Measurements from ENCODE around the gene ZNF335. TPM values are rescaled to one million over a fixed set of nuclear protein-coding genes. Genes with fewer than 3 reads are reported as not detected.

The ZNF335 gene
- total RNA-seq, 1 experiment from 2014 or later, result 26.9 TPM

DNA sequence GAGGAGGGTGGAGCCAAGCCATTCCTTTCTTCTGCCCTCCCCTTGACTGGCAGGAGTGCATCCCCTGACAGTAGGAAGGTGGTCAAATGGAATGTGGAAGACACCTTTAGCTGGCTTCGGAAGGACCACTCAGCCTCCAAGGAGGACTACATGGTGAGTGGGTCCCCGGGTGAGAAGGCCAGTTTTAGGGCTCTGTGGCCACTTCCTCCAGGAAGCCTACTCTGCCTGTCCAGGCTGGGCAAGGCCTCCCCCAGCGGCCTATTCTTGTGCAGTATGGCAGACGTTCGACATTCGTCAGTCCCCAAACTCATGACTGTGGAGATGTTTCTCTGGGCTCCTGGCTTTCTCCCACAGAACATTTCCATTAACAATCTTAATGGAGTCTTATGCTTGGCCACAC is 28.4 kb downstream of the ZNF335 start:
- Mint-ChIP-seq H3K27me3 (ENCODE audit: insufficient read depth, unreplicated experiment) (no peaks in the 10 kb centered on the region), H3K9me3 (ENCODE audit: unreplicated experiment) (no peaks in the 10 kb centered on the region), H3K27ac (ENCODE audit: low read depth, unreplicated experiment) (peak overlapping the region; percentile 85), H3K36me3 (ENCODE audit: insufficient read depth, unreplicated experiment) (peaks cover 75% of the 10 kb centered on the region), H3K4me1 (ENCODE audit: insufficient read depth, unreplicated experiment) (peaks cover 24% of the 10 kb centered on the region), H3K4me3 (ENCODE audit: unreplicated experiment) (peak overlapping the region; percentile 55)
- BruUV-seq (replicated peaks), result no TSS peak
- TF ChIP-seq, protein P1, sequence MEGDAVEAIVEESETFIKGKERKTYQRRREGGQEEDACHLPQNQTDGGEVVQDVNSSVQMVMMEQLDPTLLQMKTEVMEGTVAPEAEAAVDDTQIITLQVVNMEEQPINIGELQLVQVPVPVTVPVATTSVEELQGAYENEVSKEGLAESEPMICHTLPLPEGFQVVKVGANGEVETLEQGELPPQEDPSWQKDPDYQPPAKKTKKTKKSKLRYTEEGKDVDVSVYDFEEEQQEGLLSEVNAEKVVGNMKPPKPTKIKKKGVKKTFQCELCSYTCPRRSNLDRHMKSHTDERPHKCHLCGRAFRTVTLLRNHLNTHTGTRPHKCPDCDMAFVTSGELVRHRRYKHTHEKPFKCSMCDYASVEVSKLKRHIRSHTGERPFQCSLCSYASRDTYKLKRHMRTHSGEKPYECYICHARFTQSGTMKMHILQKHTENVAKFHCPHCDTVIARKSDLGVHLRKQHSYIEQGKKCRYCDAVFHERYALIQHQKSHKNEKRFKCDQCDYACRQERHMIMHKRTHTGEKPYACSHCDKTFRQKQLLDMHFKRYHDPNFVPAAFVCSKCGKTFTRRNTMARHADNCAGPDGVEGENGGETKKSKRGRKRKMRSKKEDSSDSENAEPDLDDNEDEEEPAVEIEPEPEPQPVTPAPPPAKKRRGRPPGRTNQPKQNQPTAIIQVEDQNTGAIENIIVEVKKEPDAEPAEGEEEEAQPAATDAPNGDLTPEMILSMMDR (IDR thresholded peaks at IDR 0.05; ENCODE audit: unreplicated experiment), result no peak
- POLR2A ChIA-PET, result interaction anchor here (0.6 to 4.5 kb wide), 19 partner anchors 8 to 418 kb away, joined by 3 to 117 read pairs (median 5); partner anchors contain the start of genes ACOT8, CTSA, DNTTIP1 and NEURL2
- no peak for DNase-seq (ENCODE audit: unreplicated experiment)
- CTCF ChIA-PET, result interaction anchor here (0.6 to 8.5 kb wide), 7 partner anchors 10 to 170 kb away, joined by 3 to 64 read pairs (median 4); partner anchors contain the start of gene PCIF1
- intact Hi-C loops (cut with micrococcal nuclease), result loop anchor here (1.0 kb wide), 1 partner anchor 8 kb away; no protein-coding TSS in a partner anchor

DNA sequence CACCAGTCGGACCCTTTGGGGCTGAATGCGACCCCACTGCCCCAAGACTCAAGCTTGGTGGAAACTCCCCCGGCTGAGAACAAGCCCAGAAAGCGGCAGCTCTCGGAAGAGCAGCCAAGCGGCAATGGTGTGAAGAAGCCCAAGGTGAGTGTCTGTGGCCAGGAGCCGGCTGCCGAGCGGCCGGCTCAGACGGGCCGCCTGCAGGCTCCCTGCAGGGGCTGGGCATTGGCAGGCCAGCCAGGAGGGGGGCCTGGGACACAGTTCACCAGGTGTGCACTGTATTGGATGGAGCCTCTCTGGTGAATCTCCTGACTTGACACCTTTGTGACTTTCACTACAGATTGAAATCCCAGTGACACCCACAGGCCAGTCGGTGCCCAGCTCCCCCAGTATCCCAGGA is 31.5 kb downstream of the ZNF335 start:
- Mint-ChIP-seq H3K27ac (ENCODE audit: low read depth, unreplicated experiment) (no peak overlapping the region), H3K4me3 (ENCODE audit: unreplicated experiment) (no peak overlapping the region), H3K4me1 (ENCODE audit: insufficient read depth, unreplicated experiment) (peaks cover 17% of the 10 kb centered on the region), H3K36me3 (ENCODE audit: insufficient read depth, unreplicated experiment) (peaks cover 51% of the 10 kb centered on the region), H3K27me3 (ENCODE audit: insufficient read depth, unreplicated experiment) (no peaks in the 10 kb centered on the region), H3K9me3 (ENCODE audit: unreplicated experiment) (no peaks in the 10 kb centered on the region)
- ChIA-PET CTCF (interaction anchor here (0.5 to 2.1 kb wide), 4 partner anchors 11 to 142 kb away, joined by 3 to 9 read pairs (median 4); no protein-coding TSS in a partner anchor), POLR2A (interaction anchor here (0.6 to 1.1 kb wide), 3 partner anchors 13 to 148 kb away, joined by 3 to 6 read pairs (median 3); partner anchors contain the start of gene ZNF335)
- TF ChIP-seq, protein P1 (IDR thresholded peaks at IDR 0.05; ENCODE audit: unreplicated experiment), result no peak
- no peak for DNase-seq (ENCODE audit: unreplicated experiment)
- intact Hi-C loops (cut with micrococcal nuclease), result no loop called here
- BruUV-seq (replicated peaks), result no TSS peak

DNA sequence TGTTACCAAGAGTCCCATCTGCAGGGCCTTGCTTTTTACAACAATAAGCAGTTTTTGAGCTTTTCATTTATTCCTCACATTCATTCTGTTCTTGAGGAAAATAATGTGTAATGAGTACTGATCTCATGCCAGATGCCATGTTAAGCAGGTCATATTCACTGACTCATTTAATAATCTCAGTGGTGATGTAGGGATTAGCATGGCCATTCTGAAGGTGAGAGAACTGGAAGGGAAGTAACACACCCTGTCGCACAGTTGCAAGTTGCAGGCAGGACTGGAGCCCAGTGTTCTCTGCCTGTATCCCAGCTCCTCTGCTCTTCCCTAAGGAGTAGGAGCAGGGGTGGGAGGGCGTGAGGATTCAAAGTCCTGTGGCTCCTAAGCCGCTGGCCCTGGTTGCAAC is 31.9 kb downstream of the ZNF335 start:
- CTCF ChIA-PET, result interaction anchor here (0.5 to 2.1 kb wide), 5 partner anchors 11 to 141 kb away, joined by 3 to 9 read pairs (median 4); no protein-coding TSS in a partner anchor
- intact Hi-C loops (cut with micrococcal nuclease), result no loop called here
- no peak for DNase-seq (ENCODE audit: unreplicated experiment)
- Mint-ChIP-seq H3K4me1 (ENCODE audit: insufficient read depth, unreplicated experiment) (peaks cover 15% of the 10 kb centered on the region), H3K4me3 (ENCODE audit: unreplicated experiment) (no peak overlapping the region), H3K36me3 (ENCODE audit: insufficient read depth, unreplicated experiment) (peaks cover 54% of the 10 kb centered on the region), H3K9me3 (ENCODE audit: unreplicated experiment) (no peaks in the 10 kb centered on the region), H3K27me3 (ENCODE audit: insufficient read depth, unreplicated experiment) (no peaks in the 10 kb centered on the region), H3K27ac (ENCODE audit: low read depth, unreplicated experiment) (no peak overlapping the region)
- TF ChIP-seq, protein P1 (IDR thresholded peaks at IDR 0.05; ENCODE audit: unreplicated experiment), result no peak
- POLR2A ChIA-PET, result interaction anchor here (1.1 to 4.7 kb wide), 3 partner anchors 9 to 31 kb away, joined by 3 to 18 read pairs (median 6); partner anchors contain the start of gene ZNF335
- BruUV-seq (replicated peaks), result no TSS peak

DNA sequence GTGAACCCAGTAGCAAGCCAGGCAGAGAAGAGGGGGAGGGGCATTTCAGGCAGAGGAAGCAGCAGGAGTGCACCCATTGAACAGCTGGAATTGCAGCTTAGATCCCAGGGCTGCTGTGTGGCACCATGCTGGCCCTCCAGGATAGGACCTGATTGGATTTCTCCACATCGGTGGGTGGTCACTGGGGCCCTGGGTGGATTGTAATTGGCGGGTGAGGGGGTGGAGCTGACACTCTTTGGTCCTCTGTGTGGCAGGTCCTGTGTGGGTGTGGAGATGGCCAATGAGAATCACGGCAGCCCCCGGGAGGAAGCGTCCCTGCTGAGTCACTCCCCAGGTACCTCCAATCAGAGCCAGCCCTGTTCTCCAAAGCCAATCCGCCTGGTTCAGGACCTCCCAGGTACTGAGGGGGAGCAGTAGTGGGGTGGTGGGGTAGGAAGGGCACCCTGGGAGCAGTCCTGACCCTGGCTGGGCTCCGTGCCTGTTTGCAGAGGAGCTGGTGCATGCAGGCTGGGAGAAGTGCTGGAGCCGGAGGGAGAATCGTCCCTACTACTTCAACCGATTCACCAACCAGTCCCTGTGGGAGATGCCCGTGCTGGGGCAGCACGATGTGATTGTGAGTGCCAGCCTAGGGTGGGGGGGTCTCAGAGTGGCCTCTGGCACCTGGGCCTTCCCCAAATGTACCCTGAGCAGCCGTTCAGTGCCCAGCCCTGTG is 33.1 kb downstream of the ZNF335 start:
- TF ChIP-seq, protein P1 (IDR thresholded peaks at IDR 0.05; ENCODE audit: unreplicated experiment), result no peak
- Mint-ChIP-seq H3K9me3 (ENCODE audit: unreplicated experiment) (no peaks in the 10 kb centered on the region), H3K27me3 (ENCODE audit: insufficient read depth, unreplicated experiment) (no peaks in the 10 kb centered on the region), H3K36me3 (ENCODE audit: insufficient read depth, unreplicated experiment) (peaks cover 44% of the 10 kb centered on the region), H3K4me1 (ENCODE audit: insufficient read depth, unreplicated experiment) (peaks cover 4% of the 10 kb centered on the region), H3K4me3 (ENCODE audit: unreplicated experiment) (no peak overlapping the region), H3K27ac (ENCODE audit: low read depth, unreplicated experiment) (peak overlapping the region; percentile 35)
- ChIA-PET POLR2A (interaction anchor here (4.7 to 6.6 kb wide), 2 partner anchors 10 to 33 kb away, joined by 18 to 123 read pairs; partner anchors contain the start of gene ZNF335), CTCF (interaction anchor here (0.6 to 4.7 kb wide), 4 partner anchors 19 to 606 kb away, joined by 3 to 42 read pairs (median 4); no protein-coding TSS in a partner anchor)
- DNase-seq (ENCODE audit: unreplicated experiment), result no peak
- intact Hi-C loops (cut with micrococcal nuclease), result loop anchor here (10.0 kb wide), 1 partner anchor 144 kb away; the partner anchor contains the start of genes DNTTIP1 and WFDC3
- no TSS peak for BruUV-seq (replicated peaks)
